Activated CD4-positive, CD25-positive, alpha-beta regulatory T cell treated with anti-CD3 and anti-CD28 coated beads, Interleukin-2, amount 50 U/mL, for 72 hours (primary cell): ENCODE data around the gene TSC1.
"Not testable (repeated sequence)": the region's sequence is repeated elsewhere in the genome, so short reads cannot be mapped to it uniquely, and the experiment has no call there.

Experiments used
- DNase-seq: peaks from one replicate; pipeline ENCODE4 v3.0.0; 2021

Gene TSC1

GRCh38 chr9:132944294-132945185, at the start of gene TSC1:
Gene TSC1, minus strand, starts transcription at chr9:132944616. Its CDS starts 15,744 bp downstream, at chr9:132928872.
- peak; percentile 98 for DNase-seq

GRCh38 chr9:132993511-132993939, 49.1 kb upstream of the TSC1 start:
- DNase-seq, result no peak

- DNase-seq, result no peak
Measured at GRCh38 chr9:132991351-132992300, 47.2 kb upstream of the TSC1 start.

- DNase-seq, result no peak
Measured at GRCh38 chr9:132990781-132991180, 46.4 kb upstream of the TSC1 start.

GRCh38 chr9:132989998-132990557, 45.7 kb upstream of the TSC1 start:
- not testable (repeated sequence) for DNase-seq

- DNase-seq, result no peak
Measured at GRCh38 chr9:132989414-132989996, 45.1 kb upstream of the TSC1 start.

- no peak for DNase-seq
Measured at GRCh38 chr9:132989014-132989310, 44.5 kb upstream of the TSC1 start.

DNA sequence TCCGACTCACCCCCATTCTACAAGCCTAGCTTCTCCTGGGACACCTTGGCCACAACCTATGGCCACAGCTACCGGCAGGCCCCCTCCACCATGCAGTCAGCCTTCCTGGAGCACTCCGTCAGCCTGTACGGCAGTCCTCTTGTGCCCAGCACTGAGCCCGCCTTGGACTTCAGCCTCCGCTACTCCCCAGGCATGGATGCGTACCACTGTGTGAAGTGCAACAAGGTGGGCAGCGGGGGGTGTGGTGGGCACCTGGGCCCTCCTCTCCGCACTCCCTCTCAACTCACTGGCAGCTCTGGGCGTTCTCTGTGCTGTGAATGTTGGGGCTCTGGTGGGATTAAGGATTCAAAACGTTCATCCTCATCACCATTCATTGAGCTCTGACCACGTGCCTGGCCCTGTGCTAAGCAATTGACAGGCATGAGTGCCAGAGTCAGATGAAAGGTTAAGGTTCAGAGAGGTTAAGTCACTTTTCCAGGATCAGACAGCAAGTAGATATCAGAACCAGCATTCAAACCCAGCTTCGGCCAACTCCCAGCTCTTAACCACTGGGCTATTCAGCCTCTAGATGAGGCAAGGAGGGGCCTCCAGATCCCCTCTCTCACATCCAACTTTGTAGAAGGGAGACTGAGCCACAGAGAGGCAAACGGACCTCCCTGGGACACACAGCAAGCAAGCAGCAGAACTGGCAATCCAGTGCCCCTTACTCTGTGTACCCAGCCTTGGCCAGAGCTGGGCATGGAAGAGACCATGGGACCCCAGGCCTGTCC, 44.0 kb upstream of the TSC1 start:
- DNase-seq, result no peak

DNA sequence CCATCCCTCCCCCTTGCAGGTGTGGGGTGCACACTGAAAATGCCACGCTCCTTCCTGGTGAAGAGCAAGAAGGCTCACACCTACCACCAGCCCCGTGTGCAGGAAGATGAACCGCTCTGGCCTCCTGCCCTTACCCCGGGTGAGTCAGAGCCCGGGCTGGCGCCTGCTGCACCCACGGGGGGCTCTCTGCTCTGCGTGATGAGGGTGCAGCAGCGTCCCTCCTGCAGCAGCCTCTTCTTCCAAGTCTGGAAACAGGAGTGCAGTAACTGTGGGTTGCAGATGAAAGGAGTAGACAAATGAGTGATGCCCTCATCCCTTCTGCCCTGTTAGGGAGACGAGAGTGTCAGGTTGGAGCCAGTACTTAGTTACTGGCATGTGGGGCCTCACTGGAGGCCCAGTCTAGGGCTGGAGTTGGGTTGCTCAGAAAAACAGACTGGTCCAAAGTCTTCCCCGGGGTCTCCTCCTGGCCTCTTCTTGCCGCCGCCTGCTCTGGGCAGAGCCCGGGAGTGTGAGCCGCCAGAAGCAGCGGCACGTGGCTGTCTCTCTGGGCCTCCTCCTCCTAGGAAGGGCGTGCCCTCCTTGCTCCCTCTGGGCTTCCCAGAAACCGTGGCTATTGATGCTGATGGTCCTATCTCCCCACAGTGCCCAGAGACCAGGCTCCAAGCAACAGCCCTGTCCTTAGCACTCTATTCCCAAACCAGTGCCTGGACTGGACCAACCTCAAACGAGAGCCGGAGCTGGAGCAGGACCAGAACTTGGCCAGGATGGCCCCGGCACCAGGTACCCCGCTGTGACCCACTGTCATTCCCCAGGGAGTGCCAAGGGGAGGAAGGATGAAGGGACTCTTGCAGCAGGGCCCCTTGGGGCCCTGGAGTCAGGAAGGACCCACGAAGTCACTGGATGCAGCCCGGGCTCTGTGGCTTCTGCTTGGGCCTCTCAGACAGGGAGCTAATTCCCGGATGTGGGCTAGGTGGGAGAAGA, 42.5 kb upstream of the TSC1 start:
- no peak for DNase-seq

- DNase-seq, result no peak
Measured at GRCh38 chr9:132986114-132986513, 41.7 kb upstream of the TSC1 start.

- DNase-seq, result no peak
Measured at GRCh38 chr9:132985489-132985888, 41.1 kb upstream of the TSC1 start.

DNA sequence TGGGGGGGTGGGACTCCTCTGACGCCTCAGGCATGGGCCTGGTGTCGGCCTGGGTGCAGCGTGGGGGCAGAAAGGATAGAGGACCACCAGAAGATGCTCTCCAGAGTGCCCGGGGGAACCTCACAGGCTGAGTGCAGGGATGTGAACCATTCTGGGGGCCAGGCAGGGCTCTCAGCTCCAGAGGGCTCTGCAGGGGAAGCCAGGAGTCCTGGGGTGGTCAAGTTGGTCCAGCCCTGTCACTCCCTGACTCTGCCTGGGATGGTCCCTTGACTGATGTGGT, 40.6 kb upstream of the TSC1 start:
- no peak for DNase-seq

DNA sequence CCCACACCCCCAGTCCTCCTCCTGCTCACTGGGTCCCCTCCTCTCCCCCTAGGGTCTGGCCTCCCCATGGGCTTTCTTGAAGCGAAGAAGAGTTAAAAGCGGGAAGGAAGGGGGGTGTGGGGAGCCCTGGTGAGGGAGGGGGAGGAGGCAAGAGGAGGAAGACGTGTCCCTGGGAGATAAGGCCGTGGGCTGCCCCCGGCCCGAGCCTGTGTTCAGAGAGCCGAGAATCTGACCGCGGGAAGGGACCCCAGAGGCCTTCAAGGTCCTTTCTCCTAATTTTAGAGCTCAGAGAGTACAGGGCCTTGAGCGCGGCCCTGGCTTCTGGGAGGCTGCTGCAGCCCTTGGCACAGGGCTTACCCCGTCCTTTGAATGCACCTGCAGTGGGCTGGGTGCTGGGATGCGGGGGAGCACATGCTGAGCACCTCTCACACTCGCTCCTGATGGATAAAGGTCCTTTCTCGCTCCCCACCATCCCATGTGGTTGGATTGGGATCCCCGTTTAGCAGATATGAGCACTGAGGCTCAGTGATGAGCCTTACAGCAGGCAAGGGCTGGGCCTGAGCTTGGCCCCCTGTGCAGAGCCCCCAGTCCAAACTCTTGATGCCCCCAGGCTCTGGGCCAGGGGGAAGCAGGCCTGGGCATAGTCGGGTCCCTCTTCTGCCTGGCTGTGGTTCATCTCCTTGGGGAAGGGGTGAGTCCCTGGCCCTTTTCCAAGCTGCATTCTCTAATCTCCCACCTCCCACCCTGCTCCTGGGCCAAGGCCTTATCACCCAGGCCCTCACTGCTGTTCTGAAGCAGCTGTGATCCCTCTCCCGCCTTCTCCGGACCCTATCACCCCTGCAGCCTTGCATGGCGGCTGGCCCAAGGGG, 40.0 kb upstream of the TSC1 start:
- DNase-seq, result no peak

- DNase-seq, result no peak
Measured at GRCh38 chr9:132983491-132984201, 39.2 kb upstream of the TSC1 start.

GRCh38 chr9:132982458-132982857, 38.0 kb upstream of the TSC1 start:
- DNase-seq, result no peak

DNA sequence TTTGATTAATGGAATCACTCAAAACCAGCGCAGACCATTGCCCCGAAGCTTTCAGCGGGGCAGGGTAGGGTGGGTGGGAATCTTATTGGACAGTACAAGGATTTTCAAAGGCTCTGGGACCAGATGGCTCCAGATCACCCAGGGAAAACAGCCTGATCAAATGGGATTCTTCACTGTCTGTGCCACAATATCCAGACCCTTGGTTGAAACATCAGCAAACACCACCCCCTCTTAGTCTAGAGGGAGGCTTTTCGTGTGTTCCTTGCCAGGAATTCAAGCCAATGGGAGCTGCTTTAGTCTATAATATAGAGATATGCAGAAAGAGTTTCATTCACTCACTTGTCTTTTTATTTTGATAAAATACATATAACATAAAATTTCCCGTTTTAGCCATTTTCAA, 35.7 kb upstream of the TSC1 start:
- DNase-seq, result no peak

- DNase-seq, result no peak
Measured at GRCh38 chr9:132978451-132979131, 34.2 kb upstream of the TSC1 start, which contains the start of gene GFI1B. Gene GFI1B, plus strand, starts transcription at chr9:132978694. Its CDS starts 7,985 bp downstream, at chr9:132986679.

- no peak for DNase-seq
Measured at GRCh38 chr9:132978112-132978450, 33.7 kb upstream of the TSC1 start.

DNA sequence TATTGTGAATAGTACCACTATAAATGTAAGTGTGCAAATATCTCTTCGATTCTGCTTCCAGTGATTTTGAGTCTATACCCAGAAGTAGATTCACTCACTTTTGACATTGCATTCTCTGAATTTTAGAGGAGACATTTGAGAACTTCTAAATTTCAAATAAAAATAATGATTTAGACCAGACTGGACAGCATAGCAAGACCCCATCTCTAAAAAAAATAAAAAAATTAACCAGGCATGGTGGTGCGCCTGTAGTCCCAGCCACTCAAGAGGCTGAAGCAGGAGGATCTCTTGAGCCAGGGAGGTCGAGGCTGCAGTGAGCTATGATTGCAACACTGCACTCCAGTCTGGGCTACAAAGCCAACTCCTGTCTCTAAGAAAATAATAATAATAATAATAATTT, 32.2 kb upstream of the TSC1 start:
- DNase-seq, result no peak
